Fibroblast of peridontal ligament (primary cell): Measurements from ENCODE around the gene USP44.
A peak's percentile ranks its signal among the peaks of the same experiment; 100 is the strongest.

Source experiments
- DNase-seq: peaks from one replicate; pipeline ENCODE4 v3.0.0-alpha.2; 2010; ENCODE audit errors: extremely low read depth

The USP44 gene

GRCh38 chr12:95548539-95549391 is 2.5 kb downstream of the USP44 start:
- DNase-seq: no peak

DNA sequence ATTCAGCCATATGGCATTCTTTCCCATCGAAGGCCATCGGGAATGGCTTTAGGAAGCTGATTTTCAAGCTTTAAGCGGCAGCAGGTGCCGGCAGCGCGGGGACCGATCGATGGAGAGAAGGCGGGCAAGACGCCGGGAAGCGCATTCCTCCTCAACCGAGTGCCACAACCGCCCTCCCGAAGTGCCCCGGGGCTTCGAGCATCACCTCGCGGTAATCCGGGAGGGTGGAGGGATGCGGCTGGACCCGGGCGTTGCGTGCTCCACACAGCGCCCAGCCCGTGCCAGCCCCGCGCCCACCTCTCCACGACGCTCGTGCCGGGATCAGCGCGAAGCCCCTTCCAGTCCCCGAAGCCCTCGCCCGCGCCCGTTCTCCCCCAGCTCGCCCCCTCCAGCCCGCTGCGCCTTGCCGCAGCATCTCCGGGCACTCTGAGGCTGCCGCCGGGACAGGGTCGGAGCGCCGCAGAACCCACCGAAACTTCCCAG is 3.2 kb downstream of the USP44 start:
- DNase-seq: no peak

GRCh38 chr12:95547522-95548055 is 3.7 kb downstream of the USP44 start:
- peak; percentile 36 for DNase-seq

DNA sequence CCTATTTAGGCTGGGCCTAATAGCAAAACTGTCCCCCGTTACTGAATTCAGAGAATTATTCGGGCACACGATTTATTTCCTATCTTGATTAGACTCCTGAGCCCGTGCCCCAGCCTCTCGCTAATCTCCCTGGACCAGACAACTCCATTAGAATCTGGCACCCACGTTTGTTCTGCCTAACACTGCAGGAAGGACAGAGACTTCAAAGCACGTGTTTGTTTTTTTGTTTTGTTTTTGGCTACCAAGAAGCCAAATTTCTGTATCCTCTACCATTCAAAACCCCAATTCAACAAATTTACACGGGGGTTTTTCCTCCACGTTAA is 4.8 kb downstream of the USP44 start:
- no peak for DNase-seq

DNA sequence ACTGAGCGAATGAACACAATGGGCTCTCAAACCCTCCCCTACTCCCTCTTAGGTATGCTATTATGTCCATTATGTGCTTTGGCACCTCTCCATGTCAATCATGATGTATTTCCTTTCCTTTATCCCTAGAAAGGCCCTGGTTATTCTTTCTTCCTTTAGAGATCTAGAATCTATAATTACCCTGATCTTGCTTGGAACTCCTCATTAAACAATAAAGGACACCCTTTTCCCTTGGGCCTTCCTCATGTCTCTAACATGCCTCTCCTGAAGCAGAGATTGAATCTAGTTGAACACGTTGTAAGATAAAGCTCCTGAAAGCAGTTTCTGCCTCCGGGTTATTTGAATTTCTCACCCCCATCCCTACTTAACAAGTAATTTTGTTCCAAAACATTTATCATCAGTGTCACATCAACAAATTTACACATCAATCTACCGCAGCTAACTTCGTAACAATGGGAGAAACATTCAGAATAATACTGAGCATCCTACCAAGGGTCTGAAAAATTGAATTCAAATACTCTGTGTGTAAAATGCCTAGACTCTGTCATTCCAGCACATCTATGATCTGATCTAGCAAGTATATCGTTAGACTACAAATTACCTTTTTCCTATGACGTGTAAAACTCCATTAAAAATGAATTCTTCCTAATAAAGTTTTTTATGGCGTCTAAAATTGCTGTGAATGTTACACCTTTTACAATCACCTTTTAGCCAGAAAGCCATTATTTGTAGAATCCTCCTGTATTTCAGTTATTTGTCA is 5.4 kb downstream of the USP44 start:
- DNase-seq: no peak

DNA sequence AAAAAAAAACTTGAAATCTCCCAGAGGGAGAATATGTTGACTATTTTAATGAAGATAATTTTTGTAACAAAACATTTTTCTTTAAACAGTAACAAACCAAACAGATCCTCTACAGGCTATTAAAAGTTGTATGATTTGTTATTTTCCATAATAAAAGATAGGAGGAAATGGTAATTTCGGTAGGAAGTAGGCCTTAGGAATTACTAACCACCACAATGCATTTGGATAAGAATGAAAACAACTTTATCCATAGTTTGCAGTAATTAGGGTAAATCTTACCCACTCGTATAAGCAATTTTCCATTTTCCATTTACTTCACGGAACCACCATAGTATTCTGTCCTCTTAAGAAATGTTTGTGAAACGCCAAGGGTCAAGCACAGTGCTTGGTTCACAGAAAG is 6.0 kb downstream of the USP44 start:
- no peak for DNase-seq

GRCh38 chr12:95544756-95545155 is 6.5 kb downstream of the USP44 start:
- DNase-seq: no peak

DNA sequence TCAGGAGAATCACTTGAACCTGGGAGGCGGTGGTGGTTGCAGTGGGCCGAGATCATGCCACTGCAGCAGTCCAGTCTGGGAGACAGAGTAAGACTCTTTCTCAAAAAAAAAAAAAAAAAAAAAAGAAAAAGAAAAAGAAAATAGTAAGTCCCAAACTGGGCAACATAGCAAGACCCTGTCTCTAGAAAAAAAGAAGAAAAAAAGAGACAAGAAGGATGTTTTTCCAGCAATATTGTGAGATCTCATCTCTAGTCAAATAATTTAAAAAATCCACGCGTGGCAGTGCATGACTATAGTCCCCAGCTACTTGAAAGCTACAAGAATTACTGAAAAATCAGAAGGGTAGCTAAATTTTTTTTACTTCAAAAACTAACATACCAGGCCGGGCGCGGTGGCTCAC is 8.0 kb downstream of the USP44 start:
- DNase-seq: no peak

GRCh38 chr12:95541436-95541835 is 9.8 kb downstream of the USP44 start:
- DNase-seq: no peak

GRCh38 chr12:95538656-95539055 is 12.6 kb downstream of the USP44 start:
- no peak for DNase-seq

DNA sequence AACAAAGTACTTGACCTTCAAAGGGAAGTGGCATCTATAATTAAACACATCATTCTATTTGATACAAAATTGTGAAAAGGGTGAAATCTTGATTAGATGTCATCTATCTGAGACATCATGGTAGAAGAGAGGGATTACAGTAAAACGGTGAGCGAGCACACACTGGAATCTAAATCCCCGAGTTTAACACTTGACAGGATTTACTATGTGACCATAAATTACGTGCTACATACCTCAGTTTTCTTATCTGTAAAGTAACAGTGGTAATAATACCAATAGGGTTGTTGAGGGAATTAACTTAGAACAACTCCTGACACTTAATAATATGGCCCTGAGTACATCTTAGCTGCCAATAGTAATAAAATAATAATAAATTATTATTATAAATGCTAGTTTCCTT is 13.3 kb downstream of the USP44 start:
- DNase-seq: no peak

DNA sequence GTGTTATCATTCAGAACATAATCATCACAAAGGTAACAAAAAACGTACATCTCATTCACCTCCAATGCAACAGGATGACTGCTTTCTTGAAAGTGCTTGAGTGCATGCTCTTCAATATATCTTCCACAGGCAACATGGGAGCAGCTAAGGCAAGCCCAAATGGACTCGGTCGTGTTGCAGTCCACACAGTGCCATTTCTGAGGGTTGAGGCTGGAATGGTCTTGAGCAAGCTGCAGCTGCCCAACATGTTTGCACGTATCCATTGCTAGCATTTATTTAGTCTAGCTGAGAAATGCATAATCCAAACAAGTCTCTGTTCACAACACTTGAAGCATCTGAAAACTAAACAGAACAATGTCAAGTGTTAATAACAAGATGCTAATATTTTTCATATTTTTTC is 17.3 kb downstream of the USP44 start:
- no peak for DNase-seq

- peak; percentile 58 for DNase-seq
Observed at GRCh38 chr12:95532851-95533250, 18.4 kb downstream of the USP44 start.

DNA sequence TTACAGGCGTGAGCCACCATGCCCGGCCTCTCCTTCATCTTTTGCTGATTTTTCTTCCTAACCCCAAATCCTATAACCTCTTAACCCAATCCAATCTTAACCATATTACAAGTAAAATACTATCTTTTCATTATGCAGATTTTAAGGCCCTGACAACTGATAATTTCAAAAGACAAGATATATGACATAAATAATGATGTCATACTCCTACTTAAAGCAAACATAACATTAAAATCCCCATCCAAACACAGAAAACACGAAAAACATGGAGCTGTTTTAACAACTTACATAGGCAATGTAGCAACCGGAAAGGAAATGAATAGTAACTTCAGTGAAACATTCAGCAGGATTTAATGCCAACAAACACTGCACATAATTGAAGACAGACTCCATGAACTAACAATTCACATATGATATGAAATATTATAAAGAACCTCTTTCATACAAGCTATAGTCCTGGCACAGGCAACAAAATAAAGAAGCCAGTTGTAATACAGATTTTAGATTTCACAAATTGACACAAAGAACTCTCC is 21.5 kb downstream of the USP44 start:
- peak; percentile 64 for DNase-seq

DNA sequence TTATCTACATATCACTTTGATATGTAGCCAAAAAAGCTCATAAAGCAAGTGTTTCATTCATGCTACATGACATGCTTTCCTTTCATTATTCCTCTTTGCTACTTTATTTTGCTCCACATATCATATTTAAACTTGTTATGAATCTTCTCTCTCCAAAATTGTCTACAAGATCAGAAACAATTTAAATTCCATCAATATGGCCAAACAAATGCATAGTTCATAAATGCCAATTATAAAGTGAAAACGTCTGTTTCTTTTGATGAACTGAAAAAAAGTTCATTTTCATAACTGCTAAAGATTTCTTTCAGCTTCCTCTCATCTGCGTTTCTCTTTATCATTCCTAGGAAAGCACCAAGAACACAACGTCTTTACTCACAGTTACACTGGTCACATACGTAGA is 22.8 kb downstream of the USP44 start:
- no peak for DNase-seq

- DNase-seq: no peak
Observed at GRCh38 chr12:95522692-95523091, 28.6 kb downstream of the USP44 start.

GRCh38 chr12:95520816-95521215 is 30.5 kb downstream of the USP44 start:
- DNase-seq: no peak

GRCh38 chr12:95518944-95519343 is 32.3 kb downstream of the USP44 start:
- DNase-seq: no peak

GRCh38 chr12:95517246-95517645 is 34.0 kb downstream of the USP44 start:
- DNase-seq: no peak

DNA sequence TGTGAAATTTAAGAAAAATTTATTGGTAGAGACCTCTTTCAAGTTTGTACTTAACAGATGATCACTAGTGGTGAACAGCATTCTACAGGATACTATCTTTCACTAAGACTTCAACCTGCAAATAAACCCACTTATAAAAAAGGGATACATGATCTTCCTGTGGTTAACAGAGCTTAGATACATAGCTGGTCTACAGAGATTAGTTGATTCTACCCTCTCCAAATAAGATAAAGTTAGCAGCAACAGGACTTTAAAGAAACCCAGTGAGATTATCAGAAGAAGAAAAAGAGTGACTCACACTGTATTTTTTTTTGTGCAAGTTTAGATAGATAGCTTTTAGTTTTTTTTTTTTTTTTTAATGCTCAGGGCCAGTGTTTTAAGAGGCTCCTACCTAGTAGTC is 34.5 kb downstream of the USP44 start:
- DNase-seq: no peak

DNA sequence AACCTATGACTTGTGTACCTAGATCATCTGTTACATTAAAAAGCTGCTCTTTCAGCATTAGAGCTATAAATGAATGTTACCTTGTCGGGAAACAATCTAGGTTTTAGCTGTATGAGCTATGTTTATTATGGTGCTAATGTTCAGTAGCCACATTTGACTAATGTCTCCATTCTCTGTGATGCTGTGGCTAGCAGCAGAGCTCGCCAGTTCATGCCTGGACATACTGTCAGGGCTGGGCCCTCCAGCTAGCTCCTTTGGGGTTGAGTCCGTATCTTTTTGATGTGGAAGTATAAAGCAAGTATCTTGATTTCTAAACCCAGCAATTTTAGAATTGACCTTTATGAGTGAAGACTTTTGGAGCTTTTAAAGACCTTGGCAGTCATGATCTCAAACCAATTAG is 36.1 kb downstream of the USP44 start:
- DNase-seq: no peak

DNA sequence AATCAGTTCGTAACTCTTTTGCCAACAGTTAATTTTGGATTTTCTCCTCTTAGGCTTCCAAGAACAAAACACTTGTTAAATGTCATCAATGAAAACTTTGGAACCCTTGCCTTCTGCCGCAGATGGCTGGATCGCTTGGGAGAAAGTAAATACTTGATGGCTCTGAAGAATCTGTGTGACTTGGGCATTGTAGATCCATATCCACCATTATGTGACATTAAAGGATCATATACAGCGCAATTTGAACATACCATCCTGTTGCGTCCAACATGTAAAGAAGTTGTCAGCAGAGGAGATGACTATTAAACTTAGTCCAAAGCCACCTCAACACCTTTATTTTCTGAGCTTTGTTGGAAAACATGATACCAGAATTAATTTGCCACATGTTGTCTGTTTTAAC is 37.7 kb downstream of the USP44 start:
- no peak for DNase-seq

- no peak for DNase-seq
Observed at GRCh38 chr12:95511977-95512376, 39.3 kb downstream of the USP44 start.
